Natural killer cell (primary cell): Measurements from ENCODE around the gene COP1. TPM values are rescaled to one million over a fixed set of nuclear protein-coding genes. Genes with fewer than 3 reads are reported as not detected.

Source experiments
- ATAC-seq, 3 donors: fragments of 150-1000 bp in 2 of 3; fragments of 200-7000 bp in 1 of 3; cut with Tn5 transposase; 1 replicate in 1 of 3; 2 replicates in 2 of 3; pipeline ENCODE4 v1.10.0; 2021; ENCODE audit warnings: mild to moderate bottlenecking in 2 of 3, moderate library complexity in 2 of 3
- DNase-seq, 2 donors: peaks; one replicate each; pipeline versions ENCODE4 v3.0.0 to v3.0.0-alpha.2; 2013 to 2021; ENCODE audit warnings: mixed read lengths in 1 of 2
- H3K27ac ChIP-seq: one replicate; pipeline ENCODE4 v1.5.1; 2013; ENCODE audit warnings: mild to moderate bottlenecking, low read length
- H3K27me3 ChIP-seq: one replicate; pipeline ENCODE4 v1.6.1; 2013; ENCODE audit warnings: low read length; ENCODE audit not compliant: control insufficient read depth, insufficient read depth
- H3K36me3 ChIP-seq: one replicate; pipeline ENCODE4 v1.6.1; 2013; ENCODE audit warnings: low read length; ENCODE audit not compliant: control insufficient read depth, insufficient read depth
- H3K4me1 ChIP-seq: one replicate; pipeline ENCODE4 v1.6.1; 2013; ENCODE audit warnings: low read length; ENCODE audit not compliant: control insufficient read depth, insufficient read depth
- H3K4me3 ChIP-seq: one replicate; pipeline ENCODE4 v1.5.1; 2013; ENCODE audit warnings: low read length
- H3K9me3 ChIP-seq: one replicate; pipeline ENCODE4 v1.6.1; 2013; ENCODE audit warnings: low read length; ENCODE audit not compliant: control insufficient read depth, insufficient read depth
- H3K27ac Mint-ChIP-seq, 2 donors: one replicate each; pipeline ENCODE4 v1.8.0; 2022; ENCODE audit warnings: mild to moderate bottlenecking in 2 of 2, mixed read lengths in 2 of 2, moderate library complexity in 1 of 2
- H3K27me3 Mint-ChIP-seq, 2 donors: one replicate each; pipeline ENCODE4 v1.8.0; 2022; ENCODE audit warnings: low read depth in 2 of 2, mixed read lengths in 2 of 2
- H3K36me3 Mint-ChIP-seq: one replicate; pipeline ENCODE4 v1.8.0; 2022; ENCODE audit warnings: mixed read lengths
- H3K4me1 Mint-ChIP-seq, 2 donors: one replicate each; pipeline ENCODE4 v1.8.0; 2022; ENCODE audit warnings: mixed read lengths in 2 of 2
- H3K4me3 Mint-ChIP-seq: one replicate; pipeline ENCODE4 v1.8.0; 2022; ENCODE audit warnings: mild to moderate bottlenecking, moderate library complexity, mixed read lengths
- H3K9me3 Mint-ChIP-seq, 2 donors: one replicate each; pipeline ENCODE4 v1.8.0; 2022; ENCODE audit warnings: mixed read lengths in 2 of 2
- CTCF ChIP-seq: fragments of 200-600 bp; IDR thresholded peaks from one replicate; pipeline ENCODE4 v1.8.0; 2022; ENCODE audit warnings: antibody characterized with exemption
- WGBS: methylation state at CpG from one replicate; pipeline ENCODE4 v1.1.7; 2013; ENCODE audit warnings: missing lambda C conversion rate; ENCODE audit not compliant: insufficient coverage; 5-methylcytosine and 5-hydroxymethylcytosine counted together
- intact Hi-C: fragments of 100-400 bp; cut with micrococcal nuclease; formaldehyde crosslinking; loops from one replicate; pipeline ENCODE4 v1.14.2; 2022
- total RNA-seq, 4 donors: library from RNA; stranded (reverse); fragments of 120-200 nt in 1 of 4; gene quantifications; one replicate each; pipeline versions ENCODE4 v1.2.3 to v1.2.4, GENCODE V29; 2013 to 2022

COP1 gene
- total RNA-seq, 3 donors from 2014 or later (not counting 1 experiment from before 2014, with no cell fraction given) = 56.2 to 70.9 (median 60.9) TPM

DNA sequence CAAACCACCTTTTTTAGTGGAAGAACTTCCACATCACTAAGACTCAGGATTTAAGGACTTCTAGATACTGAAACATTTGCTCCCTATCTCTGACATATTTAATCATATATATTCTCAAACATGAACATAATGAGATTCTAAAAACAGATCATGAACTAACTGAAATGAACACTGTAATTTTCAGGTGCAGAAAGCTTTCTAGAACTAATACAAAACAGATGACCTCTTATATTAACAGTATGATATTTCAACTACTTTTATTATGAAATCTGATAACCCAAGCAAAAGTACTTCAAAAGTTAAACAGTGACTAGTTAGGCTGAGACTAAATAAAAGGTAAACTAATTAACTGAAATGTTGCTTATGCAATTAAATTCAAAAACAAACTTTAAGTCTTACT is 157.5 kb downstream of the COP1 start:
- Histone ChIP-seq H3K36me3 (peaks cover 4% of the 10 kb centered on the region), H3K27me3 (no peaks in the 10 kb centered on the region), H3K9me3 (no peaks in the 10 kb centered on the region), H3K27ac (no peak overlapping the region), H3K4me3 (no peak overlapping the region), H3K4me1 (no peaks in the 10 kb centered on the region)
- Mint-ChIP-seq H3K27me3 (no peaks in the 10 kb centered on the region), H3K27ac (no peak overlapping the region), H3K4me1 (no peaks in the 10 kb centered on the region), H3K9me3 (no peaks in the 10 kb centered on the region), H3K36me3 (no peaks in the 10 kb centered on the region), H3K4me3 (no peak overlapping the region)
- intact Hi-C loops = no loop called here
- TF ChIP-seq CTCF = no peak
- ATAC-seq (no peak), DNase-seq (no peak)

DNA sequence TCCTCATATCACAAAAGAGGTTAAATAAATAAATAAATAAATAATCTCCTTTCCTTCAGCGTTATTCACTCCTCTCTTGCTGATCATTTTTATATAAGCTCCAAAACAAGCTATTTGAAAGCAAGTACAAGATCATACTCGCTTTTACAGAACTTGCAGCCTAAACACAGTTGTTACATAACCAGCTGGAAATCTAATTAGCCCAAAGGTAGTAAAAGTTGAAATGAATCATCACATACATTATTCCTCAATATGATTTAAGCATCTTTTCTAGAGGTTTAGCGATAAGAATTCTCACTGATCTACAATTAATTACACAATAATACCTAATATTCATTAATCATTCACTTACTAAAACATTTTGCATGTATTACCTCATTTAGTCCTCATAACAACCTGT is 160.2 kb downstream of the COP1 start:
- Mint-ChIP-seq H3K4me3 (no peak overlapping the region), H3K36me3 (no peaks in the 10 kb centered on the region), H3K9me3 (no peaks in the 10 kb centered on the region), H3K27me3 (no peaks in the 10 kb centered on the region), H3K27ac (no peak overlapping the region), H3K4me1 (no peaks in the 10 kb centered on the region)
- ATAC-seq (no peak), DNase-seq (no peak)
- no peaks in the 10 kb centered on the region for H3K4me1 ChIP-seq
- intact Hi-C loops = no loop called here
- no peaks in the 10 kb centered on the region for H3K27me3 ChIP-seq
- no peaks in the 10 kb centered on the region for H3K9me3 ChIP-seq
- H3K4me3 ChIP-seq = no peak overlapping the region
- 97% methylated on average over 3 of the region's 3 CpGs for WGBS
- no peak for TF ChIP-seq CTCF
- H3K36me3 ChIP-seq = peaks cover 8% of the 10 kb centered on the region
- no peak overlapping the region for H3K27ac ChIP-seq

DNA sequence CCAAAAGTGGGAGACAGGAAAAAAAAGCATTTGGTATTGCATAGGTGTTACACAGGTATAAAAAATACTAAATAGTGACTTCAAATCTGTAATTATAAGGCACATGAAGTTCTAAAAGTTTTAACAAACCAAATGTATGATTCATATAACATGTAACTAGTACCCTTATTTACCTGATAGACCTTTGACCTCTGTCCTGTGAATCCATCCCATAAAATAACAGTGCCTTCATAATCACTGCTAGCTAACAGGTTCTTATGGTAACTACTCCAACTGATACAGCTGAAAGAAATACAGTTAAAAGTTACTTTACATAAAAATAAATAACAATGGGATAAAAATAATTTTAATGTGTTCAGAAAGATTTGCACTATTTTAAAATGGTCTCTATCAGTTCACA is 163.5 kb downstream of the COP1 start:
- H3K27me3 ChIP-seq = no peaks in the 10 kb centered on the region
- Mint-ChIP-seq H3K36me3 (no peaks in the 10 kb centered on the region), H3K4me3 (no peak overlapping the region), H3K27ac (peak overlapping the region in 1 of 2 donors; percentile 39), H3K9me3 (no peaks in the 10 kb centered on the region), H3K27me3 (no peaks in the 10 kb centered on the region), H3K4me1 (peaks cover 5 to 14% of the 10 kb centered on the region in 2 donors)
- intact Hi-C loops = no loop called here
- no peaks in the 10 kb centered on the region for H3K9me3 ChIP-seq
- H3K36me3 ChIP-seq = peaks cover 26% of the 10 kb centered on the region
- H3K4me1 ChIP-seq = no peaks in the 10 kb centered on the region
- no peak for ATAC-seq
- no peak for DNase-seq
- no peak overlapping the region for H3K4me3 ChIP-seq
- no peak for TF ChIP-seq CTCF
- no peak overlapping the region for H3K27ac ChIP-seq

GRCh38 chr1:176033881-176034280 is 173.2 kb downstream of the COP1 start:
- no peak for DNase-seq
- H3K4me3 Mint-ChIP-seq = no peak overlapping the region
- H3K9me3 Mint-ChIP-seq = no peaks in the 10 kb centered on the region
- peaks cover 10% of the 10 kb centered on the region for H3K36me3 ChIP-seq
- no peaks in the 10 kb centered on the region for H3K27me3 ChIP-seq
- no peak overlapping the region for H3K4me3 ChIP-seq
- H3K4me1 ChIP-seq = no peaks in the 10 kb centered on the region
- H3K4me1 Mint-ChIP-seq = peaks cover 0 to 9% of the 10 kb centered on the region in 2 donors
- no CpG with 5 or more reads among the region's 2 CpGs for WGBS
- intact Hi-C loops = no loop called here
- H3K9me3 ChIP-seq = no peaks in the 10 kb centered on the region
- no peaks in the 10 kb centered on the region for H3K27me3 Mint-ChIP-seq
- H3K27ac ChIP-seq = no peak overlapping the region
- TF ChIP-seq CTCF = no peak
- H3K36me3 Mint-ChIP-seq = no peaks in the 10 kb centered on the region
- H3K27ac Mint-ChIP-seq = no peak overlapping the region
- ATAC-seq = no peak
